ENCODE data around the gene STT3B.

DNA sequence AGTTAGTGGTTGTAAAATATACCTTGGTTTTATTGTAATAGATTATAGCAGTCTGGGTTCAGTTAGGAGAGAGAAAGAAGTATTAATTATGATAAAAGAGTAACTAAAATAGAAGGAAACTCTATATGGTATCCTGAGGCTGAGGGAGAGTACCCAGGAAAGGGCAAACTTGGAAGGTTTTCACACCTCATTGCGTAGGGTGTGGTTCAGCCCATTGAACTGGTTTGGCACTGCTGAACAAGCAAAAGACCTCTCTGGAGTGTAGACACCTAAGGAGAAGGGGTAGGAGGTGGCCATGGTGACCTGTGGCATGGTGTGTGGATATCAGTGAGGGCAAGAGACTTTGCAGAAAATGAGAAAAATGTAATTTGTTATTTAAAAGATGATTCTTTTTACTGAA lies 63.5 kb downstream of the STT3B start:
- no peak for TF ChIP-seq CTCF (IDR thresholded peaks at IDR 0.05)
- no peak for TF ChIP-seq ZFX (IDR thresholded peaks at IDR 0.05; ENCODE audit: borderline replicate concordance)

All from 22Rv1 (cell line).